Measurements from ENCODE around the gene LRRC28.

Gene LRRC28

DNA sequence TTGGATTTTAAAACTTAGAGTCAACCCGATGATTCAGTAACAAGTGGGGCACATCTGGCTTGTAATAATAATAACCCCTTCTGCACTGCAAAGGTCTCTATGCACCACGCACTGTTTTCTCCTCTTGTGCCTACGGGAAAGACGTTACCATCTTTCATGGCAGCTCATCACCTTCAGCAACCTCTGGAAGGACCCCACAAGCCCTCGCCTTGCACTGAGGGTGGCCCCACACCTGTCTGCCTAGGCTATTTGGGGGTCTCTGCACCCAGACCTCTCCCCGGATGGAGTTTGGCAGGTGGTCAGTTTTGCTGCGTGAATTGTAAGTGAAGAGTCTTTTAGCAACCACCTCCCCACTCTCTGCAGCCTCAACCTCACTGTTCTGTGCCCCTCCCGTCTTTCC is 175.9 kb downstream of the LRRC28 start:
- in situ Hi-C loops (cut with MboI; ENCODE audit: low pct_unique_long_range_greater_than_20kb, low sequenced_read_pairs) = no loop called here
- DNase-seq = no peak

- in situ Hi-C loops (cut with MboI; ENCODE audit: low pct_unique_long_range_greater_than_20kb, low sequenced_read_pairs) = no loop called here
Measured at GRCh38 chr15:99427668-99428361, 176.5 kb downstream of the LRRC28 start.

GRCh38 chr15:99429681-99430081 is 178.4 kb downstream of the LRRC28 start:
- DNase-seq = no peak
- in situ Hi-C loops (cut with MboI; ENCODE audit: low pct_unique_long_range_greater_than_20kb, low sequenced_read_pairs) = no loop called here

More at GRCh38 chr15:99427668-99428361, 176.5 kb downstream of the LRRC28 start:
- DNase-seq = no peak

DNA sequence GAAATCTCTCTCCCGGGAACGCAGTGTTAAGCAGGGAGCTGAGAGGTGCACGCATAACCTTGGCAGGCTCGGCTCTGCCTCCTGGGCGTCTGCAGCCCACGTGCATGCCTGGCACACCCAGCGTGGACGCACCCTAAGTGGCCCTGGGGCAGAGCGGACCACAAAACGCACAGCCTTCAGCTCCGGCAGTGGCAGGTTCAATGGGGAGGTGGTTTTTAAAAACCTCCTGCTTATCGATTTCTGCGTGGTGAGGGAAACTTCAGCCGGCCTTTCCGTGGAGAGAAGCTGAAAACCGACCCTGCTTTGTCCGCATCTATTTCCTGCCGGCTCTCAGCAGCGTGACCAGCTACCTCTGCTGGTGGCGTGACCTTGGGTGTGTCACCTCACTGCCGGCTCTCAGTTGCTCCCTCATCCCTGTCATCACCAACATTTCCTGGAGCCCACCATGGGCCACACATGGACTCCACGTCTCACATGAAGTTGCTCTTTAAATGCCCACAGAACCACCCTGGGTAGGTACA is 179.7 kb downstream of the LRRC28 start:
- no peak for DNase-seq
- in situ Hi-C loops (cut with MboI; ENCODE audit: low pct_unique_long_range_greater_than_20kb, low sequenced_read_pairs) = no loop called here

GRCh38 chr15:99431661-99432091 is 180.4 kb downstream of the LRRC28 start:
- in situ Hi-C loops (cut with MboI; ENCODE audit: low pct_unique_long_range_greater_than_20kb, low sequenced_read_pairs) = no loop called here
- DNase-seq = no peak

- in situ Hi-C loops (cut with MboI; ENCODE audit: low pct_unique_long_range_greater_than_20kb, low sequenced_read_pairs) = no loop called here
- no peak for DNase-seq
Measured at GRCh38 chr15:99432271-99433025, 181.2 kb downstream of the LRRC28 start.

- in situ Hi-C loops (cut with MboI; ENCODE audit: low pct_unique_long_range_greater_than_20kb, low sequenced_read_pairs) = no loop called here
- no peak for DNase-seq
Measured at GRCh38 chr15:99433026-99433756, 181.9 kb downstream of the LRRC28 start.

DNA sequence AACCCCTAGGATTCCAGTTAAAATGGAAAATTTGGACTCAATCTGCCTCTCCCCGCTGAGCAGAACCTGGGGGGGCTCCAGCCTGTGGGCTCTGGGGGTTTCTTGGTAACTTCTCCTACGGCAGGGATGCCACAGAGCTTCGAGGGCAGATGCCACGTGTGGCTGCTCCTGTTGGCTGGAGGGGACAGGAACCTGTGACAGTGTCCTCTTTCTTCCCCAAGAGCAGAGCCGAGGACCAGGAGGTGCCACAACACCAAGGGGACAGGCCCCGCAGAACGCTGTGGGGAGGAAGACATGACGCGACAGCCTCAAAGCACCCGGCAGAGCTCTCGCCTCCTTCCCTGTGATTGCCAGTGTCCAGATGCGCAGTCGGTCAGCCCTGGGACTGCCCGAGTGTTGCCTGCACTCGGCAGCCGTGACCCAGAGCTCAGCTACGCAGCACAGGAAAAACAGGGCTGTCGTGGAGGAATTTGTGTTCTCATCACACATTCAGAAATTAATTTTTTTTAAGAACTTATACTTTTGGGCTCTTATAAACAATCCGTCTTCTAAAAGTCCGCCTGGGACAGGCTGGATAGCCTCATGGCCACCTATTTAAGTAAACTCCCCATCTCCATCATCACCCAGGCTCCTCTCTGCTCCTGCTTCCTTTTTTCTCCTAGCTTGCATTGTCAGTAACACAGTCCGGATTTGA is 182.6 kb downstream of the LRRC28 start:
- no peak for DNase-seq
- in situ Hi-C loops (cut with MboI; ENCODE audit: low pct_unique_long_range_greater_than_20kb, low sequenced_read_pairs) = no loop called here

GRCh38 chr15:99434506-99435112 is 183.3 kb downstream of the LRRC28 start:
- in situ Hi-C loops (cut with MboI; ENCODE audit: low pct_unique_long_range_greater_than_20kb, low sequenced_read_pairs) = no loop called here
- DNase-seq = no peak

- DNase-seq = no peak
- in situ Hi-C loops (cut with MboI; ENCODE audit: low pct_unique_long_range_greater_than_20kb, low sequenced_read_pairs) = no loop called here
Measured at GRCh38 chr15:99435113-99435695, 183.9 kb downstream of the LRRC28 start.

DNA sequence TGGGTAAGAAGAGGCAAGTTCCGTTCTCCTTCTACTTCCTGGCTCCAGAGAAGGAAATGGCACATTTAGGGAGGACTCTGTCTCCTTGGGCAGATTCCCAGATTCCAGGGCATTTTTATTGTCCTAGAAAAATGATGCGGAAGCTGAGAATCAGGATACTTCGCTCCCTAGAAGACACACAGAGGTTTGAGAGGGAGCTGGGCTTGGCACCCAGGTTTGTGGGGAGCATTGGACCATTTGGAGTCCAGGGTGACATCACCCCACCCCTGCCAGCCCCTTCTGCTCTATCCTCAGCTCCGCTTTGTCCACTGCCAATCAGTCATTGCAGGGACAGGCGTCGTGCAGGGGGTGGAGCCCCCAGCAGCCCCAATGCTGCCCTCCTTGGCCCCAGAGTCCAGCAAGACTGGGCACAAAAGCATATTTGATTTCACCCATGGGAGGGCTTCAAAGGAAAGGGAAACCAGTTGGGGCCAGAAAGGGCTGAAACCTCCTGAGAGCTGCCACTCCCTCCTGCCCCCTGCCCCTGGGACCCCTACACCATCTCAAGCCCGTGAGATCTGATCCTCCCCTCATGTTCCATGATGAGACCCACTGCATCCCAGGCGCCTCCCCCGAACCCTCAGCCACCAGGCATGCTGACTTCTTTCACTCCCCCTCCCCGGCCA is 184.7 kb downstream of the LRRC28 start:
- in situ Hi-C loops (cut with MboI; ENCODE audit: low pct_unique_long_range_greater_than_20kb, low sequenced_read_pairs) = no loop called here
- no peak for DNase-seq

DNA sequence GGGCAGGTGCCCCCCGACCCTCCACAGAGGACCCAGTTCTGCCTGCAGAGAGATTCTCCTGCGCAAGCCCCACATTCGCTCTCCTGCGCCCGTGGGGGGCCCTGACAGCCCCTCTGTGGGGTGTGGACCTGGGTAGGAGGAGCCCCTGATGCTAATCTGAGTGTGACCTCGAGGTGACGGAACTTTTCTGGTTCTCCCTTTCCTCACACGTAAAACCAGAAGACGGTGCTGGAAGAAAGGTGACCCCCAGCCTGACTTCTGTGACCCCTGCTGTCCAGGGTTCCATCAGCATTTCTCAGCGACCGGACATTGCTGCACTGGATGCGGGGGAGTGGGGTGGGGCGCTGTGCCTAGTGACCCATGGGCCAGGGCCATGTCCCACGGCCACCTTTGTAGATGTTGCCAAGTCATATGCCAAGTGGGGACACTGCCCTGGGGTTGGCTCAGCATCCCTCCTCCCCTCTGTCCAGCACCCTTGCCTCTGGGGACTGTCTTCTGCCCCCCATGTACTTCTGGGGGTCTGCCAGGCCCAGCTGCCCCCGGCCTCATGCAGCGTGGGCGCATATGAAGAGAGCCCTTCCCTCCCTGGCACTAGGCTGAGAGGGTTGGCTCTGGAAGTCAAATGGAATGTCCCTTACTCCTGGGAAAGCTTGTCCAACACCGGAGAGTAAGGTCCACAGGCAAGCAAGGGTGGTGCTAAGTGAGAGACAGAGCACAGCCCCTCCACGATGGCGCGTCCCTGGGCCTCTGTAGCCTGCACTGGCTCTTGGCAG is 185.4 kb downstream of the LRRC28 start:
- in situ Hi-C loops (cut with MboI; ENCODE audit: low pct_unique_long_range_greater_than_20kb, low sequenced_read_pairs) = no loop called here
- no peak for DNase-seq

- in situ Hi-C loops (cut with MboI; ENCODE audit: low pct_unique_long_range_greater_than_20kb, low sequenced_read_pairs) = no loop called here
- no peak for DNase-seq
Measured at GRCh38 chr15:99437315-99438223, 186.3 kb downstream of the LRRC28 start.

GRCh38 chr15:99438224-99438585 is 186.9 kb downstream of the LRRC28 start:
- in situ Hi-C loops (cut with MboI; ENCODE audit: low pct_unique_long_range_greater_than_20kb, low sequenced_read_pairs) = no loop called here
- DNase-seq = no peak

GRCh38 chr15:99438691-99439523 is 187.6 kb downstream of the LRRC28 start:
- in situ Hi-C loops (cut with MboI; ENCODE audit: low pct_unique_long_range_greater_than_20kb, low sequenced_read_pairs) = no loop called here
- no peak for DNase-seq

DNA sequence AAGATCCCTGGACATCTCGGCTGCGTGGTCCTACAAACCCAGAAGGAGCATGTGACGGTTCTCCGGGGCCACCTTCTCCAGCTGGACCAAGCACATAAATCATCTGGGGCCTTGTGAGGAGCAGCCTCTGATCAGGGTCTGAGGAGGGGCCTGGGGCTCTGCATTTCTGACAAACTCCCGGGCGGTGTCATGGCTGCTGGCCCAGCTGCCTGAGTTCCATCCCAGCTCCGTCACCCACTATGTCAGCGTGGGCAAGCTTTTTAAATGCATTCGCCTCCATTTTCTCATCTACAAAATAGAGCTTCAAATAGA is 188.2 kb downstream of the LRRC28 start:
- in situ Hi-C loops (cut with MboI; ENCODE audit: low pct_unique_long_range_greater_than_20kb, low sequenced_read_pairs) = no loop called here
- no peak for DNase-seq
